HG03575 (cell line): ENCODE data around the gene NDUFA5.
A peak's percentile ranks its signal among the peaks of the same experiment; 100 is the strongest.
"Not testable (repeated sequence)": the region's sequence is repeated elsewhere in the genome, so short reads cannot be mapped to it uniquely, and the experiment has no call there.

ENCODE experiments used
- ATAC-seq: cut with Tn5 transposase; IDR thresholded peaks from one replicate; pipeline ENCODE4 v1.9.1; 2021; ENCODE audit not compliant: unreplicated experiment, insufficient number of reproducible peaks, low FRiP score; ENCODE audit errors: extremely low read depth

The NDUFA5 gene

DNA sequence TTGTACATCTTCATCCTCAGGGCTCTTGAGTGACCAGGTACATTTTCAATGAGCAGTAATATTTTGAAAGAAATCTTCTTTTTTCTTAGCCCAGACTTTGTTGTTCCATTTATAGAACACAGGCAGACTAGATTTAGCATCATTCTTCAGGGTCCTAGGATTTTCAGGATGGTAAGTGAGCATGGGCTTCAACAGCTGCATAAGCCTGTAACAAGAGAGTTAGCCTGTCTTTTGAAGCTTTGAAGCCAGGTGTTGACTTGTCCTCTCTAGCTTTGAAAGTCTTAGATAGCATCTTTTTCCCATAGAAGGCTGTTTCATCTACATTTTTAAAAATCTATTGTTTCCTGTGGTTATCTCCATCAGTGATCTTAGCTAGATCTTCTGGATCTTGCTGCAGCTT lies 4.5 kb upstream of the NDUFA5 start:
- ATAC-seq = no peak

DNA sequence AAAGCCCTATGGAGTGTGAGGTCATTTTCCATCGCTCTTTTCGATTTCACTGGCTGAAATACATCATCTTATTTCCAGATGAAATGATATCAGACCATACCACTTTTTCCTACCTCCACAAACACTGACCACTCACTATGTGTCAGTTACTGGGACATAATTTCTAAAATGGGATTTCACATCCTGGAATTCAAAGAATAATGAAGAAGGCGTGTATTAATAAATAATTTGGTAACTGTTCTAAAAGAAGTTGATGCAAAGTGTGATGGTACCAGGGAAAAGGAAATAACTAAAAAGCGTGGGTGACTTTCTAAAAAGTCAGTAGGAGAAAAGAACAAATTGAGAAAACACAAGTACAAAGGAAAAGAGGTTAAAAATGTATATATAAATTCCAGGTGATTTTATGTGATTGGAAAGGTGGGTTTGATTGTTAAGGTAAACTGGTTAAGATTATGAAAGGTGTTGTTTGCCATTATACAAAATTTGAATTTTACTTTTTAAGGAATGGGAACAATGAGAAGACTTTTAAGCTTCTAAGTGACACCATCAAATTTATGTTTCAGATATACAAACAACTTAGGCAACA lies 764 bp upstream of the NDUFA5 start:
- ATAC-seq = no peak

DNA sequence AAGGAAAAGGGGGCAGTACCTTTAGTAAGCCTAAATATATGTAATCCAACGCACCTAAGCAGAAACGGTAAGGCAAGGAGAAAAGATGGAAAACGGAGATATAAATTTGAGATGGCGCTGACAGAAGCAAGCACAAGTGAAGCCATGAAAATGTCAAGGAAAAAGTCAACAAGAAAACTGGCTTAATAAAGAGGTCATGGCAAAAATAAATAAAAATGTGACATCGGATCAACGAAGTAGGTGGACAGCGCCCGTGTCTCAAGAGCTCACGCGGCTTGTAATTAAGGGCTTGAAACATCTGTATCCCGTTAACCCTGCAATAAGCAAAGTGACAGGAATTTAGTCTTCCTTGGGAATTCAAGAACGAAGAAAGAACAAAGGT lies 611 bp downstream of the NDUFA5 start:
- no peak for ATAC-seq

DNA sequence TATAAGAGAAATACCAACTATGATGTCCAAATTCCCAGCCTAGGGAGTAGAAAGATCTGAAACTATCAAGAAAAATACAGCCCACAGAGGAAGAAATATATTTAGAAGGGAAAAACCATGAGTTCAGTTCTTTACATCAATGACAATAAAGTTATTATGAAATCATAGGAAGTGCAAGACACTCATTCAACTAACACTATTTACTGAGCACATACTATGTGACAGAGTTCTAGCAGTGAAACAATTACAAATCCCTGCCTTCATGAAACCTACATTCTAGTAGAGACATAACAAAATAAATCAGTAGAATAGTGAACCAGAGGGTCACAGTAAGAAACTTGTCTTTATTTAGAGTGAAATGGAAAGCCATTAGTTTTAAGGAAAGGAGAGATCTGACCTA lies 2.1 kb downstream of the NDUFA5 start:
- no peak for ATAC-seq

DNA sequence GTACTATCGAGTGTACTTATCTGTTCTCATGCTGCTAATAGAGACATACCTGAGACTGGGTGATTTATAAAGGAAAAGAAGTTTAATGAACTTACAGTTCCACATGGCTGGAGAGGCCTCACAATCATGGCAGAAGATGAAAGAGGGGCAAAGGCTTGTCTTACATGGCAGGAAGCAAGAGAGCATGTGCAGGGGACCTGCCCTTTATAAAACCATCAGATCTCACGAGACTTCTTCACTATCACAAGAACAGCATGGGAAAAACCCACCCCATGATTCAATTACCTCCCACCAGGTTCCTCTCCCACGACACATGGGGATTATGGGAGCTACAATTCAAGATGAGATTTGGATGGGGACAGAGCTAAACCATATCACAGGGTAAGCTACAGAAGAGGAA lies 4.5 kb downstream of the NDUFA5 start:
- ATAC-seq = no peak

DNA sequence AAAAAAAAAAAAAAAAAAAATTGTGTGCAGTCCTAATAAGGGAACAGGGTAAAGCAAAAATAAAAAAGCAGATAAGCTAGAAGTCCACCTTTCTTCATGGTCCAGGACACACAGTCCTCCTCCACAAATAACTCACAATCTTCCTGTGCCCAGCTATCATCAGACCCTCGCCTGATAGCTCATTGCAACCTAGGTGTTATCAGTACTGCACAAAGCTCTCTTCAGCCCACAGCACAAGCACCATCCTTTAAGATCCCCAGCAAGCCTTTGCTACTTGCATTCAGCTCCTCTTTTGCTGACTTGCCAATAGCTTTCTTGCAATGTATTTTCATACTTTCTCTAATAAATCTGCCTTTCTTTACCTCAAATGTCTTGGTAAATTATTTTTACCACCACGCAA lies 5.0 kb downstream of the NDUFA5 start:
- ATAC-seq = no peak

DNA sequence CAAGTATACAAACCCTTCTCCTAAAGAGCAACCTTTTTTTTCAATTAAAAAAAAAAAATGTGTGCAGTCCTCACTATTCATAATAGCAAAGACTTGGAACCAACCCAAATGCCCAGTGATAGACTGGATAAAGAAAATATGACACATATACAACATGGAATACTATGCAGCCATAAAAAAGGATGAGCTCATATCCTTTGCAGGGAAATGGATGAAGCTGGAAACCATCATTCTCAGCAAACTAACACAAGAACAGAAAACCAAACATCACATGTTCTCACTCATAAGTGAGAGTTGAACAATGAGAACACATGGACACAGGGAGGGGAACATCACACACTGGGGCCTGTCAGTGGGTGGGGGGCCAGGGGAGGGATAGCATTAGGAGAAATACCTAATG lies 5.5 kb downstream of the NDUFA5 start:
- ATAC-seq = not testable (repeated sequence)

DNA sequence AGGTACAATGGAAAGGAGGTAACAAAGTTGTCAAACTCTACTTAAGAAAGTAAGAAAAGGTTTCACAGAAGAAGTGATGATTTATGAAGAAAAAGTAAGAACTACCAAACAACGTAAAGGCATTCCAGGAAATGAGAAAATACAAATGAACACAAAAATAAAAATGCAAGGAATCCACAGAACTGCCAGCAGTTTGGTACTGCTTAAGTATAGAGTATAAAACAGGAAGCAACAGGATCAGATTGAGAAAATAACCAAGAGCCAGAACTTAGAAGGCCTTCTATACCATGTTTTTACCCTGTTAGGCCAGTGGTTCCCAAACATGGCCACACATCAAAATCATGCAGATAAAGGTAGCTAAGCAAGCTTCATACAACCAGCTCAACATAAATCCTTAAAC lies 9.2 kb downstream of the NDUFA5 start:
- ATAC-seq = no peak

DNA sequence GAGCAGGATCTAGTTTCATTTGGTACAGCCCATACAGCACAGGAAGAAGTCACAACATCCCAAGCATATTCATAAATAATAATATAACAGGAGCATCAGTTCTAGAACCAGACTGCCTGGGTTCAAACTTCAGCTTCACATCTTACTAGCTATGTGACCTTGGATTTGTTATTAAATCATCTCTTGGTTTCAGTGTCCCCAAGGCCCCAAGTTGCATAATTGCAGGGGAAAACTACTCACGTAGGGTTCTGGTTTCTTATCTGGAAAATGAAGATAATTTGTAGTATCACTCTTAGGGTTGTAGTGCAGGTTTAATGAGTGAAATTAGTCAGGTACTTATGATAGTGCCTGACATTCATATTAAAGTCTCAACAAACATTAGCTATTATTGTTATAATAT lies 17.7 kb downstream of the NDUFA5 start:
- ATAC-seq = no peak

DNA sequence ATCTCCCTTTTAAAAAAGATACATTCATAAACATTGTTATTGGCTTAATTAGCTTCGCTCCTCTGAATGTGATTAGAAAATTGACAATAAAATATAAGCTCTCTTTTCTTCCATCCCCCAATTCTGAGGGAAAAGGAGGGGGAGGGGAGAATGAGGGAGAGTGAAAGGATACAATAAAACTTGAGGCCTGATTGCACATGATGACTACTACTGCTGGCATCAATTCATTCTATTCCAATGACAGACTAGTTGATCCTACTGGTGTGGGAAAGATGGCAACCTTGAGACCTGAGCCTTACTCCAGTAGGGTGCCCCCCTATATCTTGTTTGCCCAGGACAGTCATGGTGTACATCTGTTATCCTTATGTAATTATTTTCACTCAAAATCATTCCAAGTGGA lies 18.7 kb downstream of the NDUFA5 start:
- ATAC-seq = no peak

DNA sequence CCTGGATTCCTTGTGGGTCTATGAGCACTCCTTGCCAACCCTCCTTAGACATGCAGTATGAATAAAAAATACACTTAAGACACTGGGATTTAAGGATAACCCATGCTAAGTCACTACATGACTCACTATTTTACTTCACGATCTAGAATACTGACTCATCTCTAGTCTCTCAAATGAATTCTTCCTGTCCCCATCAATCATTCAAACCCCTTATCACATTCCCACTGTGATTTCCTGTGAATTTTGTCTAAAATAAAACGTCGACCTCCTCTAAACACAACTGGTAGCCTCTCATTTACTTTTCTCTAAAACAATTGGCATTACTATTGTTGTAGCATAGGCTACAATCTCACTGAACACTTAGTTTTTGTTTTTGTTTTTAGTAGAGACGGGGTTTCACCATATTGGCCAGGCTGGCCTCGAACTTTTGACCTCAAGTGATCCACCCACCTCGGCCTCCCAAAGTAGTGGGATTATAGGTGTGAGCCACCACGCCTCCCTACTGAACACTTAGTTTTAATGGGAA lies 19.4 kb downstream of the NDUFA5 start:
- no peak for ATAC-seq

DNA sequence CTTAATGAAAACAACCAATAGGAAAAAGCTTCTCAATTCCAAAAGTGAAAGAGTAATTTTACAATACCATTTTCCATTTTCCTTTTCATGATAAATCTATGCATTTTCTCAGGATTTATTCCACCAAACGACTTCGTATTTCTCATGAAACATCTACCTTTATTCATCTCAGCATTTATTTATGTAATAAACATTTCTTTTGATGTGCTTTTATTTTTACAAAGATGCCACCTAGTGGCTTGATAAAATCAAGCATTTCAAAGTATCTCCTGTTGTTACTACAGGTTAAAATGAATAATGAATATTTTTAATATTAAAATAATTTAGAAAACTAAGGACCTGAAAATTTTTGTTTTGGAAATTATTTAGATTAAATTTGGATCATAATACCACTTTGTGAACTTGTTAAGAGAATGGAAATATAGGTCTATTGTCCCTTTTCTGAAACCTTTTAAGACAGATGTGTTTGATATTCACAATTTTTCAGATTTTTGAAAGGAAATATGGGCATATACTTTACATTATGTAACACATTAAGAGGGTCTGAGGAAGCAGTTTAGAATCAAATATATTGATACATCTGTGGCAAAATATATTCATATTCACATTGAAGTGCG lies 20.5 kb downstream of the NDUFA5 start:
- no peak for ATAC-seq

DNA sequence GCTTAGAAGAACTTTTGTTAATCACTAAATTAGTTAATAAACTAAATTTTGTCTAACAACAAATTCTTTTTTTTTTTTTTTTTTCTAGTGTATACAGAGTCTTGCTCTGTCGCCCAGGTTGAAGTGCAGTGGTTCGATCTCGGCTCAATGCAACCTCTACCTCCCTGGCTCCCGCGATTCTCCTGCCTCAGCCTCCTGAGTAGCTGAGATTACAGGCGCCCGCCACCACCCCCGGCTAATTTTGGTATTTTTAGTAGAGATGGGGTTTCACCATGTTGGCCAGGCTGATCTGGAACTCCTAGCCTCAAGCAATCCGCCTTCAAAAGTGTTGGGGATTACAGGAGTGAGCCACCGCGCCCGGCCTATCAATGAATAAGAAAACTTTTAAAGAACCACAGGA lies 22.1 kb downstream of the NDUFA5 start:
- ATAC-seq = no peak

DNA sequence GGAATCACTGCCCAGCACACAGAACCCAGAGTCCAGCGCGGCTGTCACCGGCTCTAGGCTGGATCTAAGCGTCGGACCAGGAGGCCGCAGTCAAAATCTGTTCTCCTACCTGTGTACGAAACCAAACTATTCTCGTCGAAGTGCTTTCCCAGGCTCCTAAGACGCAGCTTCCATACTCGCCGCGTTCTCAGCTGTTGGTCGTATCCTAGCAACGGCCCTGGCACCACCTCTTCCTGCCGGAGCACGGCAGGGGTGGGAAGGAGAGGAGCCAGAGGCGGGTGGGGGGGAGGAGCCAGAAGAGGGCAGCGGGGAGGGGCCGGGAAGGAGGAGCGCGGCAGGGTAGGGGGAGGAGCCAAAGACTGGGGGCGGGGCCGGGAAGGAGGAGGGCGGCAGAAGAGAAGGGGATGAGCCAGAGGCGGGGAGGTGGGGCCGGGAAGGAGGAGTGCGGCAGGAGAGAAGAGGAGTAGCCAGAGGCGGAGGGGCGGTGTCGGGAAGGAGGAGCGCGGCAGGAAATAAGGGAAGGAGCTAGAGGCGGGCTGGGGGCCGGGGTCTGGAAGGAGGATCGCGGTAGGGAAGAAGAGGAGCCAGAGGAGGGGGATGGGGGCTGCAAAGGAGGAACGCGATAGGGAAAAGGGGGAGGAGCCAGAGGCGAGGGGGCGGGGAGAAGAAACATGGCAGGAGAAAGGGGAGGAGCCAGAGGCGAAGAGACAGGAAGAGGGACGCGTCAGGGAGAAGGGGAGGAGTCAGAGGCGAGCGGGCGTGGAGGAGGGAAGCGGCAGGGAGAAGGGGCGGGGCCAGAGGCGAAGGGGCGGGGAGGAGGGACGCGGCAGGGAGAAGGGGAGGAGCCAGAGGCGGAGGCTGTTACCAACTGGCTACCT lies 23.0 kb downstream of the NDUFA5 start, which contains the start of gene IQUB:
Gene IQUB (minus strand): TSS at position 213 of the 878 bp plus-strand sequence. CDS start 22,255 bp downstream, outside the sequence.
- ATAC-seq = peak; percentile 43

DNA sequence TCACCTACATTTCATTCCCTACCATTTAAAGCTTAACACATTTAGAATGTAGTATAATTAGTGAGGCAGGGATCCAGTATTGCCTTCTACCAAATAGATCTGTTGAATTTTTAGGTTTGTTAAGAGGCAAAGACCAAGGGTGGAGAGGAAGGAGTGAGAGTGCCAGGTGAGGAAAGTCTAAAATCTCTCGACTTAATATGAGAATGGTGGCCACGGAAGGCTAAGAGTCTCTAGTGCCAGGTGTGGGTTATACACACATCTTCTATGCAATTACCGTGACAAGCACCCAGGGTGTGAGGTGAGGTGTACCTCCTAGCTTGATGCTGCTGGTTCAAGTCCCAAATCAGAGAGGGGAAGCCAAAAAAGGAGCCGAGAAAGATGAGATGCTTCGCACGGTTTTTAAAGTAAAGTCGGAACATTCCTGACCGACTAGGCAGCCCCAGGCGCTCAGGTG lies 23.7 kb downstream of the NDUFA5 start:
- ATAC-seq = peak; percentile 7

DNA sequence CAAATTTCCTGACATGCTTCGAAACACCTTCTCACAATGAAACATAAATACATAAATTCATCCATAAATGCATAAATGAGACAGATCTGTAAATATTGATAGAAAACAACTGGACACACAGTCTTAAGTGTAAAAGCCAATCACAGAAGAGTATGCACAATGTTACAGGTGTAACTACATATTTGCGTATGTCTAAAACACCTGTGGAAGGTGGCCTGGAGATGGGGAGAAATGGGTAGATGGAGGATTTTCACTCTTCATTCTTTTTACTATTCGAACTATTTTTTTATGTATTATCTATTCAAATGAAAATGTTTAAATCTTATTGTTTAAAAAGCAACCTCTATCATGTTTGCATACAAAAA lies 24.1 kb downstream of the NDUFA5 start:
- no peak for ATAC-seq

DNA sequence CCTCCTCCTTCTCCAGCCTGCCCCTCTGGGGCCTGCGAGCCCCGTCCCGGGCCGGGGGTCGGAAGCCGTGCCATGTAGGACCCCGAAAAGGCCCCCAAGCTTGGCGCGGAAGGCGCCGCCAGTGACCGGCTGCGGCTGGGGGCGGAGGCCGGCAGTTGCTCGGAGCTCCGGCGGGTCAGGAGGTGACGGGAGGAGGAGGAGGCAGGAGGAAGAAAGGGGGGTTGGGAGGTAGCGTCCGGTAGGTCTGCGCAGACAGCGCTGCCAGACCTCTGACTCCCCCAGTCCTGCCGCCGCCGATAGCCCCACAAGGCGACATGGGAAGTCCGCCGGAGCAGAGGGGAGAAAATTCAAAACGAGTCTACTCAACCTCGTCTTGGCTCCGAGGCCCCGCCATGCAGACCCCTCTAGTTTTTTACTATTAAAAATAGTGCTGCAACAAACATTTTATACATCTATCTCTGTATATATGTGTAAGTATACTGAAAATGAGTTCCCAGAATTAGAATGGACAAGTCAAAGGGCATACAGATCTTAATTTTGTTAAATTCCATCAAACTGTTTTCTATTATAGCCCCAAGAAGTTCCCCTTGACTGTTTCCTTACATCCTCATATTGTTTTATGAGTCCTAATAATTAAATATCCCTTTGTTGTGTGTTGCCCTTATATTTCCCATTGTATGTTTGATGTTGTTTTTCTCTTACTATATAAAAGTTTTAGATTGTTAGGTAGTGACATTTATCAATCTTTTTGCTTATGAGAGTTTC lies 24.6 kb downstream of the NDUFA5 start:
- not testable (repeated sequence) for ATAC-seq

DNA sequence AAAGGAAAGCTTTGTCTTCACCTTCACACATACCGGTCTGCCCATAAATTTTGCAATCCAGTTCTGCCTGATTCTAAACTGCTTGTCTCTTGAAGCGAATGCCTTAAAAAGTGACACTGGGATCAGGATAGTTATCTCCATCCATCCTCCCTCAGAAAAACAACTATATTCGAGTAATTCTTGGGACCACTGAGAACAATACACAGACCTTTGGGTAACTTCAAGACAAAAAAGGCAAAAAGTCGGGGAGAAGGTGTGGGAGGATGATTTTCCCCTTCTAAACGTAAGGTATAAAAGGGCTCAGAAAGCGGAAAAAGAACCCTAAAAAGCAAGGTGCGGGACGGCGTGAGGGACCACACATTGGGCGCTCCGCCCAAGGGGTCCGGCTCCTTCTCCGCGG lies 25.3 kb downstream of the NDUFA5 start:
- ATAC-seq = not testable (repeated sequence)

DNA sequence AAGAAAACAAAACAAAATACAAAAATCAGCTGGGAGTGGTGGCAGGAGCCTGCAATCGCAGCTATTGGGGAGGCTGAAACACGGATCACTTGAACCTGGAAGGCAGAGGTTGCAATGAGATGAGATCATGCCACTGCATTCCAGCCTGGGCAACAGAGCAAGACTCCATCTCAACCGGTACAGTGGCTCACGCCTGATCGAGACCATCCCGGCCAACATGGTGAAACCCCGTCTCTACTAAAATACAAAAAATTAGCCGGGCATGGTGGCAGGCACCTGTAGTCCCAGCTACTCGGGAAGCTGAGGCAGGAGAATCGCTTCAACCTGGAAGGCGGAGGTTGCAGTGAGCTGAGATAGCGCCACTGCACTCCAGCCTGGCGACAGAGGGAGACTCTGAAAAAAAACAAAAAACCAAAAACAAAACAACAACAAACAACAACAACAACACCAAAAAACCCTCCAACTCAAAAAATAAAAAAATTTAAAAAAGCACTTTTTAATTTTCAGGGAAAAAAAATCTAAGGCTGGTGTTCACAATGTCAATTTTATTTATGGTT lies 27.5 kb downstream of the NDUFA5 start:
- not testable (repeated sequence) for ATAC-seq
